Measurements from ENCODE around the gene XKR7.
"Not testable (repeated sequence)": the region's sequence is repeated elsewhere in the genome, so short reads cannot be mapped to it uniquely, and the experiment has no call there.

Gene XKR7, protein sequence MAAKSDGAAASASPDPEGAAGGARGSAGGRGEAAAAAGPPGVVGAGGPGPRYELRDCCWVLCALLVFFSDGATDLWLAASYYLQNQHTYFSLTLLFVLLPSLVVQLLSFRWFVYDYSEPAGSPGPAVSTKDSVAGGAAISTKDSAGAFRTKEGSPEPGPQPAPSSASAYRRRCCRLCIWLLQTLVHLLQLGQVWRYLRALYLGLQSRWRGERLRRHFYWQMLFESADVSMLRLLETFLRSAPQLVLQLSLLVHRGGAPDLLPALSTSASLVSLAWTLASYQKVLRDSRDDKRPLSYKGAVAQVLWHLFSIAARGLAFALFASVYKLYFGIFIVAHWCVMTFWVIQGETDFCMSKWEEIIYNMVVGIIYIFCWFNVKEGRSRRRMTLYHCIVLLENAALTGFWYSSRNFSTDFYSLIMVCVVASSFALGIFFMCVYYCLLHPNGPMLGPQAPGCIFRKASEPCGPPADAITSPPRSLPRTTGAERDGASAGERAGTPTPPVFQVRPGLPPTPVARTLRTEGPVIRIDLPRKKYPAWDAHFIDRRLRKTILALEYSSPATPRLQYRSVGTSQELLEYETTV
- 0 to 0.17 (median 0) reads per million in 3 donors for total RNA-seq

DNA sequence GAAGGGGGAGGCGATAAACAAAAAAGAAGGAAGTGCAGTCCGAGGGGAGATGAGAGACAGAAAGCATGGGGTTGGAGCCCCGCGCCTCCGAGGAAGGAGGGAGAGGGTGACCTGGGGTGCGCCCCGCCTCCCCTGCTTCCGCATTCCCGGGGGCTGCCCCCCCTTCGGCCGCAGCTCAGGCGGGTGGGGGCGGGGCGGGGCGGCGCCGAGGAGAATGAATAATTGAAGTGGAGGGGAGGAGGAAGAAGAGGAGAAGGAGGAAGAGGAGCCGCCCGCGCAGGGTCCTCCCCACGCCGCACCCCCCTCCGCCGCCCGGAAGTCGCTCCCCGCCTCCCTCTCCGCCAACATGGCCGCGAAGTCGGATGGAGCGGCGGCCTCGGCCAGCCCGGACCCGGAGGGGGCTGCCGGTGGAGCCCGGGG, at the start of gene XKR7:
XKR7 (plus strand) TSS at position 322 of the 420 bp plus-strand sequence; CDS start at position 347, 25 bp downstream.
- Histone ChIP-seq H3K27me3 (replicated peaks; ENCODE audit: control insufficient read depth, insufficient read depth, low read length, poor library complexity, severe bottlenecking) (peaks cover 12% of the 10 kb centered on the region), H3K36me3 (ENCODE audit: control insufficient read depth, insufficient read depth, low read length) (no peaks in the 10 kb centered on the region), H3K27ac (ENCODE audit: insufficient read depth, low read length, poor library complexity, severe bottlenecking) (no peak within 1 kb of the TSS), H3K4me3 (ENCODE audit: insufficient read depth, low read depth, low read length, poor library complexity, severe bottlenecking) (no peak within 1 kb of the TSS), H3K9me3 (ENCODE audit: control insufficient read depth, low read length) (no peaks in the 10 kb centered on the region), H3K4me1 (ENCODE audit: control insufficient read depth, insufficient read depth, low read length, poor library complexity, severe bottlenecking) (peaks cover 3% of the 10 kb centered on the region)
- DNase-seq = no peak

DNA sequence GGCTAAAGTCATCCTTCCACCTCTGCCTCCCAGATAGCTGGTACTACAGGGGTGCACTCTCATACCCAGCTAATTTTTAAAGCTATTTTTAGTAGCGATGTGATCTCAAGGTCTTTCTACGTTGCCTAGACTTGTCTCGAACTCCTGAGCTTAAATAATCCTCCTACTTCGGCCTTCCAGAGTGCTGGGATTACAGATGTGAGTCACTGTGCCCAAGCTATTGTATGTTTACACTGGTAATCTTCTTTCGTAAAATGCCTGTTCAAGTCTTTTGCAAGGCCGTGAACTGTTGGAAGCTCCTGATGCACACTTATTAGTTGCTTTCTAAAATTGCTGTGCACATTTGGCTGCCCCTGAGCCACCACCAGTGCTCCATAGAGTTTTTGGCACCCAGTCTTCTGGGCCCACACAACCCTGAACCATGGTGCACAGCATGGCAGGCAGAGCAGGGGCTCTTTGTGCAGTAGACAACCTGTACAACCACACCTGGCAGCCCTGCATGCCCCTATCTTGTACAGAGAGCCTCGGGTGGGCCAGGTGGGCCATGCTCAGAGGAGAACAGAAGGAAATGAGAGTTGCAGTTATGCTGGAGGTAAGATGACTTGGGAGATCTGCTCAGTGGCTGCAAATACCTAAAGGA, 49.4 kb upstream of the XKR7 start:
- H3K4me3 ChIP-seq (ENCODE audit: insufficient read depth, low read depth, low read length, poor library complexity, severe bottlenecking) = no peak overlapping the region
- no peak for DNase-seq
- H3K36me3 ChIP-seq (ENCODE audit: control insufficient read depth, insufficient read depth, low read length) = no peaks in the 10 kb centered on the region
- H3K27me3 ChIP-seq (replicated peaks; ENCODE audit: control insufficient read depth, insufficient read depth, low read length, poor library complexity, severe bottlenecking) = no peaks in the 10 kb centered on the region
- H3K9me3 ChIP-seq (ENCODE audit: control insufficient read depth, low read length) = no peaks in the 10 kb centered on the region
- no peak overlapping the region for H3K27ac ChIP-seq (ENCODE audit: insufficient read depth, low read length, poor library complexity, severe bottlenecking)
- H3K4me1 ChIP-seq (ENCODE audit: control insufficient read depth, insufficient read depth, low read length, poor library complexity, severe bottlenecking) = no peaks in the 10 kb centered on the region

DNA sequence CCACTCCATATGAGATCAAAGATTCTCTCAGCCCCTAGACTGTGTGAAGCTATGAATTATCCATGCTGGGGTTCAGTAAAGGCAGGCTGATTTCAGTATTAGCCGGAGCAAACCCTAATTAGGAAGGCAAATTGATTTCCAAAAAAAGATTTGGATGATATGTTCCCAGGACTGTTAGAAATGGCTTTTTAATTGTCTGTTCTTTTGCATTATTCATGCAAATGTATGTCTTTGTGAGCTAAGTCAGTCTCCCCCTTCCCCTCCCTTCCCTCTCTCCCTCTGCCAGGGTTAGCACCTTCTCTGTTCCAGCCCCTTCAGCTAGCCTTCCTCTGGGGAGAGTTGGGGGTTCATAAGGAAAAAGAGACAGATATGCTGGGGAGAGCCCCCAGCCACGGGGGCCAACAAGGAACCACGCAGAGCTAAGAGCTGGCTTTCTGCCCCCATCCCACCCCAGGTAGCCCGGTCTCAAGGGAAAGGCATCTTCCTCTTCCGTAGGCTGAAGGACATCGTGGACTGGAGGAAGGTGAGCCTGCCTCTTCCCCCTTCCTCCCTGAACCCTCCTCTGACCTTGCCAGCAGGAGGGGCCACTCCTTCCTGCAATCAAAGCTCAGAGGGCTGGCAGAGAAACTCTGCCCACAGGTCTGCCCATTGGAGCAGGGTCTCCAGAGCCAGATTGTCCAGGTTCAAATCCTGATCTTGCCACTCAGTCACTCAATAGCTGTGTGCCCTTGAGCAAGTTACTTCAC, 48.4 kb upstream of the XKR7 start:
- no peaks in the 10 kb centered on the region for H3K4me1 ChIP-seq (ENCODE audit: control insufficient read depth, insufficient read depth, low read length, poor library complexity, severe bottlenecking)

DNA sequence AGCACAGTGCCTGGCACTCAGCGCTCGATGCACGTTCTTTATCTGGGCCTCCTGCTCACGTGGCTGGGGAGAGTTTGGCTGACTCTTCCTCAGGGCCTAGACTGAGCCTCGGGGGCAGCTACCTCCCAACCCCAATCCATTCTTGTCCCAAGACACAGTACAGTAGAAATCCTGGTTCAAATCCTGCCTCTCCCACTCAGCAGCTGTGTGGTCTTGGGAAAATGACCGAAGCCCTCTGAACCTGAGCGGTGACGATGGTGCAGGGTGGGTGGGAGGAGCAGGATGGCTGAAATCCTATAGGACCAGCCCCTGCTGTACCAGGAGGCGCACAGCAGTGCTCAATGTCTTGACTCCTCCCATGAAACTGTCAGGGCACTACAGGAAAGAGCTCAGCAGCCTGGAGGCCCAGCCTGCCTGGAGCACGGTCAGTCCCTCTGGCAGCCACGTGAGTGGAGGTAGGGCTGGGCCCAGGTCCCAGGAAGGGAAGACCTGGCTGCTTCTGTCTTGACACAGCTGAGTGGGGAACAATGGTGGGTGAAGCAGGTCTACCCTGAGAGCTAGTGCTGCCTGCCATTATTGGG, 47.6 kb upstream of the XKR7 start:
- Histone ChIP-seq H3K27ac (ENCODE audit: insufficient read depth, low read length, poor library complexity, severe bottlenecking) (no peak overlapping the region), H3K27me3 (replicated peaks; ENCODE audit: control insufficient read depth, insufficient read depth, low read length, poor library complexity, severe bottlenecking) (no peaks in the 10 kb centered on the region), H3K36me3 (ENCODE audit: control insufficient read depth, insufficient read depth, low read length) (no peaks in the 10 kb centered on the region), H3K4me1 (ENCODE audit: control insufficient read depth, insufficient read depth, low read length, poor library complexity, severe bottlenecking) (no peaks in the 10 kb centered on the region), H3K9me3 (ENCODE audit: control insufficient read depth, low read length) (no peaks in the 10 kb centered on the region), H3K4me3 (ENCODE audit: insufficient read depth, low read depth, low read length, poor library complexity, severe bottlenecking) (no peak overlapping the region)
- DNase-seq = no peak

More for the DNA sequence above, 48.4 kb upstream of the XKR7 start:
- DNase-seq = no peak
- Histone ChIP-seq H3K36me3 (ENCODE audit: control insufficient read depth, insufficient read depth, low read length) (no peaks in the 10 kb centered on the region), H3K9me3 (ENCODE audit: control insufficient read depth, low read length) (no peaks in the 10 kb centered on the region), H3K27ac (ENCODE audit: insufficient read depth, low read length, poor library complexity, severe bottlenecking) (no peak overlapping the region), H3K4me3 (ENCODE audit: insufficient read depth, low read depth, low read length, poor library complexity, severe bottlenecking) (no peak overlapping the region), H3K27me3 (replicated peaks; ENCODE audit: control insufficient read depth, insufficient read depth, low read length, poor library complexity, severe bottlenecking) (no peaks in the 10 kb centered on the region)

DNA sequence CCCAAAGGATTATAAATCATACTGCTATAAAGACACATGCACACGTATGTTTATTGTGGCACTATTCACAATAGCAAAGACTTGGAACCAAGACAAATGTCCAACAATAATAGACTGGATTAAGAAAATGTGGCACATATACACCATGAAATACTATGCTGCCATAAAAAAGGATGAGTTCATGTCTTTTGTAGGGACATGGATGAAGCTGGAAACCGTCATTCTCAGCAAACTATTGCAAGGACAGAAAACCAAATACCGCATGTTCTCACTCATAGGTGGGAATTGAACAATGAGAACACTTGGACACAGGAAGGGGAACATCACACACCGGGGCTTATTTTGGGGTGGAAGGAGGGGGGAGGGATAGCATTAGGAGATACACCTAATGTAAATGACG, 46.5 kb upstream of the XKR7 start:
- H3K27me3 ChIP-seq (replicated peaks; ENCODE audit: control insufficient read depth, insufficient read depth, low read length, poor library complexity, severe bottlenecking) = not testable (repeated sequence)

DNA sequence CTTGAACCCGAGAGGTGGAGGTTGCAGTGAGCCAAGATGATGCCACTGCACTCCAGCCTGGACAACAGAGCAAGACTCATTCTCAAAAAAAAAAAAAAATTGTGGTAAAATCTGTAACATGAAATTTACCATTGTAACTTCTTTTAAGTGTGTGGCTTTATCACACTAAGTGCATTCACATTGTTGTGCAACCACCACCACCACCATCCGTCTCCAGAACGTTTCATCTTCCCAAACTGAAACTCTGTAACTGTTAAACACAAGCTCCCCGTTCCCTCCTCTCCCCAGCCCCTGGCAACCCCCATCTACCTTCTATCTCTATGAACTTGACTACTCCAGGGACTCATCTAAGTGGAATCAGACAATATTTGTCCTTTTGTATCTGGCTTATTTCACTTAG, 45.8 kb upstream of the XKR7 start:
- Histone ChIP-seq H3K4me3 (ENCODE audit: insufficient read depth, low read depth, low read length, poor library complexity, severe bottlenecking) (no peak overlapping the region), H3K27me3 (replicated peaks; ENCODE audit: control insufficient read depth, insufficient read depth, low read length, poor library complexity, severe bottlenecking) (no peaks in the 10 kb centered on the region), H3K9me3 (ENCODE audit: control insufficient read depth, low read length) (no peaks in the 10 kb centered on the region), H3K27ac (ENCODE audit: insufficient read depth, low read length, poor library complexity, severe bottlenecking) (no peak overlapping the region), H3K36me3 (ENCODE audit: control insufficient read depth, insufficient read depth, low read length) (no peaks in the 10 kb centered on the region), H3K4me1 (ENCODE audit: control insufficient read depth, insufficient read depth, low read length, poor library complexity, severe bottlenecking) (no peaks in the 10 kb centered on the region)
- no peak for DNase-seq

More for the DNA sequence above, 46.5 kb upstream of the XKR7 start:
- not testable (repeated sequence) for DNase-seq; H3K27ac ChIP-seq (ENCODE audit: insufficient read depth, low read length, poor library complexity, severe bottlenecking); H3K4me3 ChIP-seq (ENCODE audit: insufficient read depth, low read depth, low read length, poor library complexity, severe bottlenecking); H3K4me1 ChIP-seq (ENCODE audit: control insufficient read depth, insufficient read depth, low read length, poor library complexity, severe bottlenecking); H3K36me3 ChIP-seq (ENCODE audit: control insufficient read depth, insufficient read depth, low read length); H3K9me3 ChIP-seq (ENCODE audit: control insufficient read depth, low read length)

DNA sequence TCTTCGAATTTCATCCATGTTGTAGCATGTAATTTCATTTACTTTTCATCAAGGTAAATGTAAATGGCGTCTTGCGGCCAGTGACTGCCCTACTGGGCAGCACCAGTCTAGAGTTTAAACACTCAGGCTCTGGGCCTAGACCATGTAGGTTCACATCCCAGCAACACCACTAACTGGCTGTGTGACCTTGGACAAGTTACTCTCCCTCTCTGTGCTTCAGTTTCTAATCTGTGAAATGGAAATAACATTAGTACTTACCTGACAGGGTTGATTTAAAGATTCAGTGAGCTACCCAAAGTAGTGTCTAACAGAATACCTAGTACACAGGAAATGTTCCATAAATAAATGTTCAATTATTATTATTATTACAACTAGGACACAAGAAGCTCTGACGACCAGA, 45.4 kb upstream of the XKR7 start:
- Histone ChIP-seq H3K27ac (ENCODE audit: insufficient read depth, low read length, poor library complexity, severe bottlenecking) (no peak overlapping the region), H3K4me1 (ENCODE audit: control insufficient read depth, insufficient read depth, low read length, poor library complexity, severe bottlenecking) (no peaks in the 10 kb centered on the region), H3K27me3 (replicated peaks; ENCODE audit: control insufficient read depth, insufficient read depth, low read length, poor library complexity, severe bottlenecking) (no peaks in the 10 kb centered on the region), H3K36me3 (ENCODE audit: control insufficient read depth, insufficient read depth, low read length) (no peaks in the 10 kb centered on the region), H3K4me3 (ENCODE audit: insufficient read depth, low read depth, low read length, poor library complexity, severe bottlenecking) (no peak overlapping the region), H3K9me3 (ENCODE audit: control insufficient read depth, low read length) (no peaks in the 10 kb centered on the region)
- no peak for DNase-seq

DNA sequence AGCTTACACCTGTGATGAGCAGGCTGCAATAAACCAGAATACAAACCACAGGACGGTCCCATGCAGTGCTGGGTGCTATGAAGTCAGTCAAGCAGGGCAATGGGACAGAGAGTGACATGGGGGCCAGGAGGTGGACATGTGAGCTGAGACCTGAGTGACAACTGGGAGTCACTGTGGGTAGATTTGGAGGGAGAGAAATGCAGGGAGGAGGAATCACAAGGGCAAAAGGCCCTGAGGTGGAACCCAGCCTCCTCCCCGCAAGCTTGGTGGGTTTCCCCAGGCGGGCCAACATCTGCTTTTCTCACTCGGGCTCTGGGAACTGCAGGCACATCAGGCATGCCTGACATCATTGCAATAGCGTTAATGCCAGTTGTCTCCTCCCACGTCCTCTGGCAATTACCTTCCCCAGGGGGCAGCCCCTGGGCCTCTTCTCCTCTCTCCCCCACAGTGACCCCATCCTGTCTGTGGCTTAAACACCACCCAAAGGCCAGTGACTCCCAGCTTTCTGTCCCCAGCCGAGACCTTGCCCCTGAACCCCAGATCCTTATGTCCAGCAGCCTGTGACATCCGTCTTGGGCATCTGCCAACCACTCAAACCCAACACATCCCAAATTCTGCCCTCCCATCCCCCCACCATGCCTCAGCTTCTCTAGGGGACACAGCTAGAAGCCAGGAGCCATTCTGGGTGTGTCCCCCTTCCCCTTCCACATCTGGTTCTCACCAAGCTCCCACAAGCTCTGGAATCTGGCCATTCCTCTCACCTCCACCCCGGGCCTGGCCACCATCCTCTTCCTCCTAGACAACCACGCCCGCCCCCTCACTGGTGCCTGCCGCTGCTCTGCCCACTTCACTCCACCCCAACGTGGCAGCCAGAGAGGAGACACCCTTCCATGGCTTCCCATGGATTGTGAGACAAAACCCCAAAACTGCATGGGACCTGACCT, 44.3 kb upstream of the XKR7 start:
- H3K36me3 ChIP-seq (ENCODE audit: control insufficient read depth, insufficient read depth, low read length) = no peaks in the 10 kb centered on the region
- H3K4me3 ChIP-seq (ENCODE audit: insufficient read depth, low read depth, low read length, poor library complexity, severe bottlenecking) = no peak overlapping the region
- no peaks in the 10 kb centered on the region for H3K9me3 ChIP-seq (ENCODE audit: control insufficient read depth, low read length)
- DNase-seq = no peak
- H3K27ac ChIP-seq (ENCODE audit: insufficient read depth, low read length, poor library complexity, severe bottlenecking) = no peak overlapping the region
- no peaks in the 10 kb centered on the region for H3K27me3 ChIP-seq (replicated peaks; ENCODE audit: control insufficient read depth, insufficient read depth, low read length, poor library complexity, severe bottlenecking)
- H3K4me1 ChIP-seq (ENCODE audit: control insufficient read depth, insufficient read depth, low read length, poor library complexity, severe bottlenecking) = no peaks in the 10 kb centered on the region

DNA sequence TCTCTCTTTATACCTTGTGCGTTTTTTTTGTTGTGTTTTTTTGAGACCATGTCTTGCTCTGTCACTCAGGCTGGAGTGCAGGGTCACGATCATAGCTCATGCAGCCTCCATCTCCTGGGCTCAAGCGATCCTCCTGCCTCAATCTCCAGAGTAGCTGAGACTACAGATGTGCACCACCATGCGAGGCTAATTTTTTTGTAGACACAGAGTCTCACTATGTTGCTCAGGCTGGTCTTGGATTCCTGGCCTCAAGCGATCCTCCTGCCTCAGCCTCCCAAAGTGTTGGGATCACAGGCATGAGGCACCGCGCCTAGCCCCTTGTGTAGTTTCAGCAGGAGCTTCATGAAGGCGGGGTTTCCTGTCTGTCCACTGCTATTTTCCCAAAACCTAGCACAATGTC, 43.4 kb upstream of the XKR7 start:
- no peaks in the 10 kb centered on the region for H3K27me3 ChIP-seq (replicated peaks; ENCODE audit: control insufficient read depth, insufficient read depth, low read length, poor library complexity, severe bottlenecking)
- H3K4me3 ChIP-seq (ENCODE audit: insufficient read depth, low read depth, low read length, poor library complexity, severe bottlenecking) = no peak overlapping the region
- no peak overlapping the region for H3K27ac ChIP-seq (ENCODE audit: insufficient read depth, low read length, poor library complexity, severe bottlenecking)
- DNase-seq = no peak
- H3K4me1 ChIP-seq (ENCODE audit: control insufficient read depth, insufficient read depth, low read length, poor library complexity, severe bottlenecking) = no peaks in the 10 kb centered on the region
- no peaks in the 10 kb centered on the region for H3K9me3 ChIP-seq (ENCODE audit: control insufficient read depth, low read length)
- H3K36me3 ChIP-seq (ENCODE audit: control insufficient read depth, insufficient read depth, low read length) = no peaks in the 10 kb centered on the region
